ENCODE measurements around the gene IGFBP4.

Gene IGFBP4

DNA sequence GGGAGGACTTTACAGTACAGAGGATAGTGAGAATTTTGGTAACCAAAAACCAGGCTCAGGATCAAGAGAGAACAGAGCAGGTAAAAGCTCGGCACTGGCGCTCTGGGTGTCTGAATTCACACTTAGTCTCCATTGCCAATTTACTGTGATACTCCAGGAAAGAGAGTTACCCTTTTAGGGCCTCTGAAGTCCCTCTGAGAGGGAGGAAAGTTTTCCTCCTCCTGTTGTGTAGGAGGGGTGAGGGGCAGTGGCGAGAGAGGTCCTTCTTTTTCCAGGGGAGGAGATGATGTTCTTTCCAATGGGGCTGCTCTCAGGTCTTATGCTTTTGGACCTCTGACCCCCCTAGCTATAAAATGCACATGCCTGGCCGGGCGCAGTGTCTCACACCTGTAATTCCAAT is 63.5 kb downstream of the IGFBP4 start:
- H2AFZ ChIP-seq (ENCODE audit: low read length, unreplicated experiment) = no peak overlapping the region
- no peak overlapping the region for H3K4me3 ChIP-seq (ENCODE audit: low read depth, low read length)
- no peaks in the 10 kb centered on the region for H3K36me3 ChIP-seq (ENCODE audit: insufficient read depth, low read length)
- H3K79me2 ChIP-seq (ENCODE audit: control insufficient read depth, insufficient read depth, low read length, unreplicated experiment) = no peaks in the 10 kb centered on the region
- peaks cover 28% of the 10 kb centered on the region for H3K4me1 ChIP-seq (ENCODE audit: control insufficient read depth, insufficient read depth, low read length, unreplicated experiment)
- no peak overlapping the region for H3K27ac ChIP-seq (ENCODE audit: low read depth, low read length)
- no peaks in the 10 kb centered on the region for H3K27me3 ChIP-seq (ENCODE audit: insufficient read depth, low read length)

All from ACC112 (cell line).